ENCODE results near the gene GALNT10. TPM values are rescaled to one million over a fixed set of nuclear protein-coding genes. Genes with fewer than 3 reads are reported as not detected.
"Not testable (repeated sequence)": the region's sequence is repeated elsewhere in the genome, so short reads cannot be mapped to it uniquely, and the experiment has no call there.

Gene GALNT10
- total RNA-seq, 1 donor from 2014 or later, result 50.7 TPM

DNA sequence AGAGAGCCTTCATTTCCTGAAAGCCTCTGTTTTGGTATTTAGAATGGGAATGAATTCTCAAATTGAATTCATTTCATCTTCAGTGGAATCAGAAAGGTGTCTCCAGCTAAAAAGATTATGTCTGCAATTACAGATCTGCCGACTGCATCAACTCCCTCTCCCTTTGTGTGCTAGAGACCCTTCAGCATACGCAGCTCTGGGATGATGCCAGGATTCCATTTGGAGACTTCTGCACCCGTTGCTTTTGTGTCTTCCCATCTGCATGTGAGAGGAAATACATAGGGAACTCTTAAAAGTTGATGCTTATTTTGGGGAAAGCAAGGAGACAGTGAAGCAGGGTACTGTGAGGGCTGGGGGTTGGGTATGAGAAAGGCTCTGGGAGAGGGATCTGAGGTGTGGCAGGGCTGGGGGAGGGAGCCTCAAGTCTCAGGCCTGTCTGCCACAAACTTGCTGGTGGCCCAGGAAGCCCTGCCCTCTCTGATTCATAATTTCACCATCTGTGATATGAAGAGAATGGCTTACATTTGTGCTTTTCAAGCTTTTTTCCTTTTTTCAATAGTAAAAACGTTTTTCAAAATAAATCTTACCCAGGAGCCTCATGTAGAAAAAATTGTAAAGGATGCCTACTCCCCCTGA, 165.6 kb downstream of the GALNT10 start:
- Mint-ChIP-seq H3K36me3 (ENCODE audit: low read depth) (peaks cover 13% of the 10 kb centered on the region), H3K27ac (peak overlapping the region; percentile 48), H3K27me3 (no peaks in the 10 kb centered on the region), H3K9me3 (no peaks in the 10 kb centered on the region), H3K4me3 (no peak overlapping the region), H3K4me1 (peaks cover 29% of the 10 kb centered on the region)
- no peak for DNase-seq
- intact Hi-C loops (cut with micrococcal nuclease), result no loop called here

DNA sequence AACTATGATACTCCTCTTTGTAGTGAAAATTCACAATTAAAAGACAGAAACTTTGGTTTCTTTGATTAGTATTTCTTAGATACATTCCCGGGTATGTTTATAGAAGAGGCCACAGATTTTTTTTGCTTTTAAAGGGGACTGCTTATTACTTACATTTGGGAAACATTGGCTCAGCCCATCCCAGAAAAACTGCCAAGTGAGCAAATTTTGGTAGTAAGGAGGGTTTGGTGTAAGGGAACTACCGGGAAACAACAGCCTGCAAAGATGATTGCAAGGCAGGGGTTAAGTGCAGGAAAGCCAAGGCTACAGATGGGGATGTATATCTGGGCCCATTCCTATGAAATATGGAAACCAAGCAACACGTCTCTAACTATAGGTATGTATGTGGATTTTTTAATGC, 166.4 kb downstream of the GALNT10 start:
- no peak overlapping the region for H3K27ac Mint-ChIP-seq
- H3K27me3 Mint-ChIP-seq, result no peaks in the 10 kb centered on the region
- H3K9me3 Mint-ChIP-seq, result no peaks in the 10 kb centered on the region
- peaks cover 12% of the 10 kb centered on the region for H3K36me3 Mint-ChIP-seq (ENCODE audit: low read depth)
- intact Hi-C loops (cut with micrococcal nuclease), result no loop called here
- DNase-seq, result no peak
- H3K4me1 Mint-ChIP-seq, result peaks cover 25% of the 10 kb centered on the region
- H3K4me3 Mint-ChIP-seq, result no peak overlapping the region

DNA sequence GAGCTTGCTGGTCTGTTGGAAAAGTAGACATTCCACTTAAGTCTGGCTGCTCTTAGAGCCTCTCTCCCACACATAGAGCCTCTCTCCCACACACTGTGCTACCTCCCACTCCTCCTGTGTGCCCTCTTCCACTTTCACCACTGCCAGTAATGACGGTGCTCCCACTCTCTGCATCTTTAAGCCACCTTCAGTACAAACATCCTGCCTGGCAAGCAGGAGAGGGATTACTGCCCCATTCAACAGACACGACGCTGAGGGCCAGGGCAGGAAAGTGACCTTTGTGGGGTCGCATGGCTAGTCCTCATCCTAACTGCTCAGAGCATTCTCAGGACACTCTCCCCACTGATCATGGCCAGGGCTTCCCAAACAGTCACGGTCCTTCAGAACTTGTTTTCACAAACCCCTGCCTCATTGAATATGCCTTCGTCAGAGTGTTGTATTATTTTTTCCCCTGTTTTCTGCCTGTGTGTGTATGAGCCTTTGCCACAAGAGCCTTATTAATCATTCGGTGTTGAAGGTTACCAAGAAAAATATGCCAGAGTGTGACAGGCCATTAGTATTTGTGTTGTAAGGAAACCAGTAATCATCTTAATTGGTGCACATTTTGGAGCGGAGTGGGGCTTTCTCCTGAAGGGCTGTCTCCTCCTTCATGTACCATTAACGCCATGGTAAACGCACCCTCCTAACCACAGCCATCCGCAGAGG, 168.1 kb downstream of the GALNT10 start:
- no peak overlapping the region for H3K4me3 Mint-ChIP-seq
- no peak overlapping the region for H3K27ac Mint-ChIP-seq
- DNase-seq, result no peak
- H3K27me3 Mint-ChIP-seq, result no peaks in the 10 kb centered on the region
- H3K9me3 Mint-ChIP-seq, result no peaks in the 10 kb centered on the region
- intact Hi-C loops (cut with micrococcal nuclease), result no loop called here
- peaks cover 24% of the 10 kb centered on the region for H3K4me1 Mint-ChIP-seq
- H3K36me3 Mint-ChIP-seq (ENCODE audit: low read depth), result peaks cover 11% of the 10 kb centered on the region

DNA sequence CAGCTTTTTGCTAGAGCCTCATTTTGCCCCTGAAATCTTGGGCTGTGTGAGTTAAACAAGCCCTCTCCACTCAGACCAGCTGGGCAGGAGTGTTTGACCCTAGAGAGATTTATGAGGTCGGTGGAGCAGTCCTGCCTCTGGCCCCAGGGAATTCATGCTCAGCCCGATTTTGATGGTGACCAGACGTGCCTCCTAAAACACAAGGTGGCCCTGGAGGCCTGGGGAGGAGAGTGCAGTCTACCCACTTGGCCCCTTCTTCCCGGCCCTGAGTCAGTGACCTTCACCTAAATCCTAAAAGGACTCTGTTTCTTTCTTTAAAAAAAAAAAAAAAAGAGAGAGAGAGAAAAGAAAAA, 168.7 kb downstream of the GALNT10 start:
- no peak for DNase-seq
- Mint-ChIP-seq H3K36me3 (ENCODE audit: low read depth) (peaks cover 9% of the 10 kb centered on the region), H3K9me3 (no peaks in the 10 kb centered on the region), H3K4me3 (no peak overlapping the region), H3K27me3 (no peaks in the 10 kb centered on the region), H3K4me1 (peaks cover 23% of the 10 kb centered on the region), H3K27ac (no peak overlapping the region)
- intact Hi-C loops (cut with micrococcal nuclease), result no loop called here

DNA sequence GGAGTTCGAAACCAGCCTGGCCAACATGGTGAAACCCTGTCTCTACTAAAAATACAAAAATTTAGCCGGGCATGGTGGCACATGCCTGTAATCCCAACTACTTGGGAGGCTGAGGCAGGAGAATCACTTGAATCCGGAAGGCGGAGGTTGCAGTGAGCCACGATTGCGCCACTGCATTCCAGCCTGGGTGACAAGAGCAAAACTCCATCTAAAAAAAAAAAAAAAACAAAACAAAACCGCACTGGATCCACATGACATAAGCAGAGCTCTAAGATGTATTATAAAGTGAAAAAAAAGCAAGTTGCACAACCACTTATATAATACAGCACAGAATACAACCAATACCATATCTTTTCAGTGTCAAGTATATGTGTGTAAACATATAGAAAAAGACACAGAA, 169.7 kb downstream of the GALNT10 start:
- intact Hi-C loops (cut with micrococcal nuclease); H3K27ac Mint-ChIP-seq; H3K9me3 Mint-ChIP-seq; H3K4me3 Mint-ChIP-seq; H3K36me3 Mint-ChIP-seq (ENCODE audit: low read depth); DNase-seq; H3K27me3 Mint-ChIP-seq: not testable (repeated sequence)
- peaks cover 14% of the 10 kb centered on the region for H3K4me1 Mint-ChIP-seq

DNA sequence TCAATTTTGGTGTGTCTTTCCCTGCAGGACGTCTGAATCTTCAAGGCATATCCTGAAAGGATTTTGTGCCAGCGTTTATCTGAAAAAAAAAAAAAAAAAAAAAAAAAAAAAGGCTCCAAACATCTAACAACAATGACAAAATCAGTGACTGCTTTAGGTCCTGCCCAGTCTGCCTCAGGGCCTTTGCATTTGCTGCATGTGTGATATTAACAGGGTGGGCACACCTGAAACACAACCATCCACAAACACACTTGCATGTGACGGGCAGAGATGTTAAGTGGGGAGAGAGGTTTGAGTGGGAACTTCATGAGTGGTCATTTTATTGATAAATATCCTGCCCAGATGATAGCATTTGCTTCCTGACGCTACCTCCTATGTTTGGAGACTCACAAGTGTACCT, 172.9 kb downstream of the GALNT10 start:
- Mint-ChIP-seq H3K27ac (no peak overlapping the region), H3K4me3 (no peak overlapping the region), H3K27me3 (no peaks in the 10 kb centered on the region), H3K4me1 (peaks cover 5% of the 10 kb centered on the region), H3K36me3 (ENCODE audit: low read depth) (peaks cover 5% of the 10 kb centered on the region), H3K9me3 (no peaks in the 10 kb centered on the region)
- DNase-seq, result no peak
- intact Hi-C loops (cut with micrococcal nuclease), result no loop called here

DNA sequence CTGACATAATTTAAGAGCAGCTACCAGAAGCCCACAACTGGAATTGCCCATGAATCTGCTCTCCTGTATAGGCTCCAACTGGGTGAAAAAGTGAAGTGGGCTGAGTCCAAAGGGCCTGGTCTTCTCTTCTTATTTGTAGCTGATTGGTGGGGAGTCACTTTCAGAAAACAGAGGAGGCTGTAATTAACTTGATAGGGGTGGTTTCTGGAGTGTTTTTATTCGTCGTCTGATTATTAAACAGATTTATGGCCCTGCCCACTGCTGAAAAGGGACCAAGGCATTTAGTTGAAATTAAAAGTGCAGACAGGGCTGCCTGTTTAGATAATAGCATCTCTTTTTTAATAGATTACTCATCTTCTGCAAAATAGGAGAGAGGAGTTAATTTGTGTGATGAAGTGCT, 174.2 kb downstream of the GALNT10 start:
- Mint-ChIP-seq H3K4me3 (no peak overlapping the region), H3K36me3 (ENCODE audit: low read depth) (peaks cover 3% of the 10 kb centered on the region), H3K4me1 (no peaks in the 10 kb centered on the region), H3K27ac (no peak overlapping the region), H3K27me3 (no peaks in the 10 kb centered on the region), H3K9me3 (no peaks in the 10 kb centered on the region)
- intact Hi-C loops (cut with micrococcal nuclease), result no loop called here
- DNase-seq, result no peak

DNA sequence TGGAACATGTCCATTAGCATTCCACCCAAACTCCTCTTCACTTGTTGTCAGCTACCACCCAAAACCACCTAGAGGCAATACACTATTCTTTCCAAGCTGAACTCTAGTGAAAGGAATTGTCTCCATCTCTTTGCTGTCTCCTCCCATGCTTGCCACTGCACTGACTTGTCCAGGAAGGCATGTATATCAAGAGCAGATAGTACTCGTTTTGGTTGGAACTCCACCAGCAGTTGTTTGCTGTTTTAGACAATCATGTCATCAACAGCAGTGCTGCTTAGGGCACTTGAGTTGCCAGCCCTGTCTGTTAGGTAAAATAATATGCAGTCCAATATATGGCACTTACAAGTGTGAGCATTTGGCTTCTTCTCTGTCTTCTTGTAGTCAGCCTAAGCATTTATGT, 175.3 kb downstream of the GALNT10 start:
- no peak for DNase-seq
- peaks cover 4% of the 10 kb centered on the region for H3K36me3 Mint-ChIP-seq (ENCODE audit: low read depth)
- no peaks in the 10 kb centered on the region for H3K4me1 Mint-ChIP-seq
- no peak overlapping the region for H3K27ac Mint-ChIP-seq
- no peaks in the 10 kb centered on the region for H3K27me3 Mint-ChIP-seq
- intact Hi-C loops (cut with micrococcal nuclease), result no loop called here
- H3K9me3 Mint-ChIP-seq, result no peaks in the 10 kb centered on the region
- no peak overlapping the region for H3K4me3 Mint-ChIP-seq

DNA sequence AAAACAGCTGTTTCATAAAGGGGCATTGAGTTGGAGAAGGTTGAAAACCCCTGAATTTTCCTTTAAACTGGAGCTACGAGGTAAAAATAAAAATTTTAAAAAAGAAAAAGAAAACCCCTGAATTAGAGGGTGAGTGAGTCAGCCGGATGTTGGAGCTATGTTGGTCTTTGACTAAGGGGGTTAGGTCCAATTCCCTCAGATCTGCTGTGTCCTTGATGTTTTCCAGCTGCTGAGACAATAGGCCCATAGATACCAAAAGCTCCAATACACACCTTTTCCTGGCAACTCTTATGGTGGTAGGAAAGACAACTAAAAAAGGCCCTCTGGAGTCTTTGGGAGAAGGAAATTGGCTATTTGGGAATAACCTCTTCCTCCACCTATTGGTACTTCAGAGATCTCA, 175.8 kb downstream of the GALNT10 start:
- peaks cover 4% of the 10 kb centered on the region for H3K36me3 Mint-ChIP-seq (ENCODE audit: low read depth)
- no peaks in the 10 kb centered on the region for H3K9me3 Mint-ChIP-seq
- H3K27me3 Mint-ChIP-seq, result no peaks in the 10 kb centered on the region
- no peak overlapping the region for H3K27ac Mint-ChIP-seq
- no peaks in the 10 kb centered on the region for H3K4me1 Mint-ChIP-seq
- intact Hi-C loops (cut with micrococcal nuclease), result no loop called here
- no peak for DNase-seq
- H3K4me3 Mint-ChIP-seq, result no peak overlapping the region

DNA sequence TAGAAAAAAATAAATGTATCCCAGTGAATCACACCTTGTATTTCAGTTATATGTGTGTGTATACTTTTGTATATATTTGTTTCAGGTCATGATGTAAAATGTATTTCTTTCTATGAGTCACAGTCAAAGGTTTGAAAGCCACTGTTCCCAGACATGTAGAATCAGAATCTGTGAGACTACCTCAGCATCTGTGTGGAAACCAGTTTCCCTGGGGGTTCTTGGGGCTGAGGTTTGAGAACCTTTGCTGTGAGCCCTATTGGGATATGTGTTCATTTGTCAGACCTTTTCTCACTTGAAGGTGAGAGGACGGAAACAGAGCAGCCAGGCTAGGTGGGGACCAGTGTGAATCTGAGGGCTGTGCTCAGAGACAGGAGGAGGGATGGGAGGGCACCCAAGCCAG, 176.6 kb downstream of the GALNT10 start:
- H3K27ac Mint-ChIP-seq, result no peak overlapping the region
- no peaks in the 10 kb centered on the region for H3K4me1 Mint-ChIP-seq
- DNase-seq, result no peak
- peaks cover 4% of the 10 kb centered on the region for H3K36me3 Mint-ChIP-seq (ENCODE audit: low read depth)
- intact Hi-C loops (cut with micrococcal nuclease), result no loop called here
- no peaks in the 10 kb centered on the region for H3K9me3 Mint-ChIP-seq
- H3K4me3 Mint-ChIP-seq, result no peak overlapping the region
- no peaks in the 10 kb centered on the region for H3K27me3 Mint-ChIP-seq

DNA sequence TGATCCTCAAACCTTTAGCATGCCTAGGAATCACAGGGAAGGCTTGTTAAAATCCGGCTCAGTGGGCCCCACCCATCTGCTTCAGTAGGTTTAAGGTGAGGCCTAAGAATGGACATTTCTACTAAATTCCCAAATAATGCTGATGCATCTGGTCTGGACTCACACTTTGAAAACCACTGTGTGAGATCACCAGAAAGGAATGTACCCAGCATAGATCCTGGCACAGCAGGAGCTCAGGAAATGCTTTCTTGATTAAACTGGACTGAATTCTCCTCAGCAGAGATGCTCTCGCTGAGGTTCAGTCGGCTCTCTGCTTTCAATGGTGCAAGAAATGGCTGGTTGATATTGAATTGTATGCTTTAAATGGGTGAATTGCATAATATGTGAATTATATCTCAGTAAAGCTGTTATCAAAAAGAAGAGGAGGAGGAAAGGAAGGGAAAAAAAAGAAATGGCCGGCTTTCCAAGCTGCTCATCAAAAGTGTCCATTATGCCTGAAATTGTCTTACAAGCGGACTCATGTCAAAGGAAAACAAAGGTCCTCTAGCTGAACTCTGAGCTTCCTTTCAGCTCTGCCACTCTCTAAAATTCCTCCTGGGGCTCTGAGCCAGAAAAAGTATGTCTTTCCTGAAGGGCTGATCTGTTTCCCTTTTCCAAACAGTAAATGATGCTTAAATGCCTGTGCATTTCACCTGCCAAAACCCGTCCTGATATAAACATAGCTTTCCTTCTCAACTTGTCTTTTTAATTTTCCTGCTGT, 177.7 kb downstream of the GALNT10 start:
- intact Hi-C loops (cut with micrococcal nuclease), result no loop called here
- Mint-ChIP-seq H3K9me3 (no peaks in the 10 kb centered on the region), H3K27ac (no peak overlapping the region), H3K4me1 (no peaks in the 10 kb centered on the region), H3K36me3 (ENCODE audit: low read depth) (peaks cover 4% of the 10 kb centered on the region), H3K27me3 (no peaks in the 10 kb centered on the region), H3K4me3 (no peak overlapping the region)
- DNase-seq, result no peak

DNA sequence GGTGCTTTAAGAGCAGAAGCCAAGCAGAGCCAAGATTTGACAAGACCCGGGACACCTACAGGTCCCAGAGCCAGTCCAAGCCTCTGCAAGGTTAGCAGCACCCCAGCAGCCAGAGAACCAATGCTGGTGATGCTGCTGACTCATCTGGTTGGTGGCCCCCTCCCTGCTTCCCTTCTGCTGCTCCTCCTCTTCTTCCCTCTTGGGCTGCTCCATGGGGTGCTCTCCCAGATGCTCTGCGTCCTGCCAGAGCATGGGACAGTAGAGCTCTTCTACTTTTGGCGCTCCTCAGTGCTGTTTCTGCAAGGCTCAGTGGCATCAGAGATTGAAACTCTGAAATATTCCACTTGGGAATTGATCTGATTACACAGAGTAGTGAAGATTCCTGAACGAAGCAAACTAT, 179.1 kb downstream of the GALNT10 start:
- H3K9me3 Mint-ChIP-seq, result no peaks in the 10 kb centered on the region
- no peak overlapping the region for H3K27ac Mint-ChIP-seq
- H3K27me3 Mint-ChIP-seq, result no peaks in the 10 kb centered on the region
- no peaks in the 10 kb centered on the region for H3K4me1 Mint-ChIP-seq
- no peak overlapping the region for H3K4me3 Mint-ChIP-seq
- no peak for DNase-seq
- peaks cover 4% of the 10 kb centered on the region for H3K36me3 Mint-ChIP-seq (ENCODE audit: low read depth)
- intact Hi-C loops (cut with micrococcal nuclease), result no loop called here

DNA sequence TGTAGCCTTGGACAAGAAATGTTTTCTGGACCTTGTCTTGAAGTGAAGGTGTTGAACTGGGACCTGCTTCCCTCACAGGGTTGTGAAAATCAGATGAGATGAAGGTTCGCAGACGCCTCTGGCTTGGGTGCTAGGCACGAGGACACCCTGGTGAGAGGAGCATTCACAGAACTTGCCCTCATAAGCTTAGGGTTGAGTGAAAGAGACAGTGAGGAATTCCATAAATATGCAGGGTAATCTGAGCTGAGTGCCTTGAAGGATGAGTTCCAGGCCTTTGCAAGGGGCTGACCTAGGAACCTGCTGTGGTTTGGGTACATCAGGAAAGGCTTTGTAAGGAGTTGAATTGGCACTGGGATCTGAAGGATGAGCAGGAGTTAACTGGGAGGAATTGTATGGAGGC, 179.6 kb downstream of the GALNT10 start:
- H3K27ac Mint-ChIP-seq, result no peak overlapping the region
- H3K9me3 Mint-ChIP-seq, result no peaks in the 10 kb centered on the region
- H3K36me3 Mint-ChIP-seq (ENCODE audit: low read depth), result peaks cover 4% of the 10 kb centered on the region
- H3K4me3 Mint-ChIP-seq, result no peak overlapping the region
- no peaks in the 10 kb centered on the region for H3K27me3 Mint-ChIP-seq
- H3K4me1 Mint-ChIP-seq, result no peaks in the 10 kb centered on the region
- DNase-seq, result no peak
- intact Hi-C loops (cut with micrococcal nuclease), result no loop called here

DNA sequence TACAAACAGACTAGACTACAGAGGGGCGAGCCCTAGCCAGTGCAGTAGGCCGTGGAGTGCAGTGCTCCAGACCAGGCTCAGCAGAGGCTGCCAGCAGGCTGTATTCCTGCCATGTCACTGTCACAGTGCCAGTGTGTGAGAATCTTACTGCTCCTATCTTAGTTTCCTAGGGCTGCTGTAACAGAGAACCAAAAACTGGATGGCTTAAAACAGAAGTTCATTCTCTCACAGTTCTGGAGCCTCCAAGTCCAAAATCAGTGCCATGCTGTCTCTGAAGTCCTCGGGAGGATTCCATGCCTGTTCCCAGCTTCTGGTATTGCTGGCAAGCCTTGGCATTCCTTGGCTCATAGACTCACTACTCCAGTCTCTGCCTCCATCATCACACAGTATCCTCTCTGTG, 180.3 kb downstream of the GALNT10 start:
- no peaks in the 10 kb centered on the region for H3K27me3 Mint-ChIP-seq
- no peak for DNase-seq
- peaks cover 4% of the 10 kb centered on the region for H3K36me3 Mint-ChIP-seq (ENCODE audit: low read depth)
- intact Hi-C loops (cut with micrococcal nuclease), result no loop called here
- no peak overlapping the region for H3K4me3 Mint-ChIP-seq
- no peaks in the 10 kb centered on the region for H3K4me1 Mint-ChIP-seq
- no peaks in the 10 kb centered on the region for H3K9me3 Mint-ChIP-seq
- no peak overlapping the region for H3K27ac Mint-ChIP-seq
